Measurements from ENCODE around the gene PNPLA3. TPM values are rescaled to one million over a fixed set of nuclear protein-coding genes. Genes with fewer than 3 reads are reported as not detected.
A peak's percentile ranks its signal among the peaks of the same experiment; 100 is the strongest.

Gene PNPLA3
- total RNA-seq, 1 donor from 2014 or later = 6.9 TPM

DNA sequence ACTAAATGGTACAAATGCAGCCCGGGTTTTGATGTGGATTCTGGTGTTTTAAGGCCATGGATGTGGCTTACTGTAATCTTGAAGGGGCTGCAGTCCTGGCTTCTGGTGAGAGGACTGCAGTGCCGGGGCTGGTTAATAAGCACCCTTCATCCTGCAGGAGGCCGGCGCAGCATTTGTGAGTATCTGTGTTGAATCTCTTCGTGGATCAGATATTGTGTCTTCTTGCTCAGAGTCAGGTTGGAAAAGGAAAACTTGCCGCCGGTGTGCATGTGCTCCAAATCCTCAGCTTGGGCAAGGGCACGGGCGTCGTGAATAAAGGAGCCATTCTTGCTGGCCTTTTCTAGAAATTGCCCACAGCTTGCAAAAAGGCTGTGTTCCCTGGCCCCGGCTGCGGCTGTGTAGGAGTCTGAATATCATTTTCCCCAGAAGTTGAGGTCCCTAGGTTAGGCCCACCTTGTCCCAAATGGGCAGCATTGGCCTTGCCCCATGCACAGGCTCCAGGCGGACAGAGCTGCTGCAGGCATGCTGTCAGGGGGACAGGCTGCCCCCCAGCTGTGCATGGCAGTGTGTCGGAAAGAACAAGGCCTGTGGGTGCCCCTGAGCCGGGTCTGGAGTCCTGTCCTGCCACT is 71.6 kb downstream of the PNPLA3 start:
- DNase-seq = peak; percentile 38
- Histone ChIP-seq H3K9me3 (no peaks in the 10 kb centered on the region), H3K27me3 (ENCODE audit: low read depth) (no peaks in the 10 kb centered on the region), H3K4me3 (peak overlapping the region; percentile 44), H3K27ac (peak overlapping the region; percentile 64), H3K4me1 (peaks cover 19% of the 10 kb centered on the region), H3K36me3 (peaks cover 88% of the 10 kb centered on the region)
- no peak for ATAC-seq
- TF ChIP-seq, protein P1, sequence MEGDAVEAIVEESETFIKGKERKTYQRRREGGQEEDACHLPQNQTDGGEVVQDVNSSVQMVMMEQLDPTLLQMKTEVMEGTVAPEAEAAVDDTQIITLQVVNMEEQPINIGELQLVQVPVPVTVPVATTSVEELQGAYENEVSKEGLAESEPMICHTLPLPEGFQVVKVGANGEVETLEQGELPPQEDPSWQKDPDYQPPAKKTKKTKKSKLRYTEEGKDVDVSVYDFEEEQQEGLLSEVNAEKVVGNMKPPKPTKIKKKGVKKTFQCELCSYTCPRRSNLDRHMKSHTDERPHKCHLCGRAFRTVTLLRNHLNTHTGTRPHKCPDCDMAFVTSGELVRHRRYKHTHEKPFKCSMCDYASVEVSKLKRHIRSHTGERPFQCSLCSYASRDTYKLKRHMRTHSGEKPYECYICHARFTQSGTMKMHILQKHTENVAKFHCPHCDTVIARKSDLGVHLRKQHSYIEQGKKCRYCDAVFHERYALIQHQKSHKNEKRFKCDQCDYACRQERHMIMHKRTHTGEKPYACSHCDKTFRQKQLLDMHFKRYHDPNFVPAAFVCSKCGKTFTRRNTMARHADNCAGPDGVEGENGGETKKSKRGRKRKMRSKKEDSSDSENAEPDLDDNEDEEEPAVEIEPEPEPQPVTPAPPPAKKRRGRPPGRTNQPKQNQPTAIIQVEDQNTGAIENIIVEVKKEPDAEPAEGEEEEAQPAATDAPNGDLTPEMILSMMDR (IDR thresholded peaks at IDR 0.05) = no peak
- intact Hi-C loops (cut with DNase I) = no loop called here

DNA sequence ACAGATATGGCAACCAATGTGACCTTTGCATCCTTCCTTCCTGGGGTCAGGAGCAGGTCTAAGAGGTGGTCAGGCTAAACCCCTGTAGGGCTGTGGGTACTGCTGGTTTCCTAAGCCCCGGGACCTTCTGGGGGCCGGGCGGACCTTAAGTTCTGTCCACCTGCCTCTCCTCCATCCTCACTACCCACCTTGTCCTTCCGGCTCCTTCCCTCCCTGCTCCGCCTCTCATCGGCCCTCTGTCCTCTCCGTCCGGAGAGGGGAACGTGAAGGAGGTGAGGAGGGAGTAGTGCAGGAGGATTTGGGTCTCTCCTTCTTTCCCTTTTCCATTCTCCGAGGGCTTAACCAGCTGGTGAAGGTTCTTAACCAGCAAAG is 72.2 kb downstream of the PNPLA3 start:
- no peaks in the 10 kb centered on the region for H3K27me3 ChIP-seq (ENCODE audit: low read depth)
- ATAC-seq (no peak), DNase-seq (no peak)
- no peaks in the 10 kb centered on the region for H3K9me3 ChIP-seq
- peak overlapping the region; percentile 64 for H3K27ac ChIP-seq
- H3K36me3 ChIP-seq = peaks cover 82% of the 10 kb centered on the region
- peak overlapping the region; percentile 44 for H3K4me3 ChIP-seq
- intact Hi-C loops (cut with DNase I) = no loop called here
- peaks cover 19% of the 10 kb centered on the region for H3K4me1 ChIP-seq
- TF ChIP-seq, protein P1 (IDR thresholded peaks at IDR 0.05) = no peak

DNA sequence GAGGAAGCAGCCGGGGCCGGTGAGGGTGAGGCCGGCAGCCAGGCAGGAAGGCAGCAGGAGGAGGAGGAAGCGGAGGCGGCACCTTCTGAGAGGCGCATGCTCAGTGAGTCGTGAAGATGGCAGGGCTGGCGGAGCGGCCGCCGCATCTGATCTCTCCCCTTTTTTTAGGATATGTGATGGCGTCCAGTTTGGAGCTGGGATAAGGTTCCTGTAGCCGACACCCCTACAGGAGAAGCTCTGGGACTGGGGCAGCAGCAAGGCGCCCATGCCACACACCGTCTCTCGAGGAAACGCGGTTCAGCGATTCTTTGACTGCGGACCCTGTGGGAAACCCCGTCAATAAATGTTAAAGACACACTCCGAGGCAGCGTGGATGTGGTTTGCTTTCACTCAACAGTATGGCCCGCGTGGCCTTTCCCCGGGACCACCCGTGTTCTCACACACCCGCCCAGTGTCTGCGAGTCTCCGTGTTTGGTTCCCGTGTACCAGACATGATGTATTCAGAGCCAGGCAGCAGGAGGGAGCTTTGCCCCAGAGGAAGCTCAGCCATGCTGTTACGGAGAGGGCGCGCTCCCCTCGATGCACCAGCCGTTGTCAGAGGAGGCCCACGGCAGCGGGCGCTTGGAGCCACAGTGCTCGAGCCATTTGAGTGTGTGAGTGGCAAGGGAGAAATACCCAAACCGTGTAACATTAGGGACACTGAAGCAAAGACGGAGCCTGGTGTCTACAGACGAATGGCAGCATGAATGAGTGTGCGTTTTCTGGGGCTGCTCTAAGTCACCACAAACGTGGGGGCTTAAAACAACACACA is 72.8 kb downstream of the PNPLA3 start:
- Histone ChIP-seq H3K4me3 (peak overlapping the region; percentile 44), H3K36me3 (peaks cover 76% of the 10 kb centered on the region), H3K27ac (peak overlapping the region; percentile 64), H3K4me1 (peaks cover 19% of the 10 kb centered on the region), H3K9me3 (no peaks in the 10 kb centered on the region), H3K27me3 (ENCODE audit: low read depth) (no peaks in the 10 kb centered on the region)
- intact Hi-C loops (cut with DNase I) = no loop called here
- peak; percentile 71 to 75 for ATAC-seq
- peak; percentile 83 for DNase-seq
- TF ChIP-seq, protein P1 (IDR thresholded peaks at IDR 0.05) = no peak

DNA sequence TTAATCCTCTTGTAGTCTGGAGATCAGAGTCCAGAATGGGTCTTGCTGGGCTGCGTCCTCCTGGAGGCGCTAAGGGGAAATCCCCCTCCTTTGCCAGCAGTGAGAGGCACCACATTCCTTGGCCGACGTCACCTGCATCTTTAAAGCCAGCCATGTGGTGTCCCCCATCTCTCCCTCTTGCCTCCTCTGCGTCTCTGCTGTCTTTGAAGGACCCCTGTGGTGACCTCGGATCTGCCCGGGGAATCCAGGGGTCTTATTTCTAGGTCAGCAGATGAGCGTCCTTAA is 73.3 kb downstream of the PNPLA3 start:
- H3K27me3 ChIP-seq (ENCODE audit: low read depth) = no peaks in the 10 kb centered on the region
- TF ChIP-seq, protein P1 (IDR thresholded peaks at IDR 0.05) = no peak
- intact Hi-C loops (cut with DNase I) = no loop called here
- peaks cover 70% of the 10 kb centered on the region for H3K36me3 ChIP-seq
- H3K9me3 ChIP-seq = no peaks in the 10 kb centered on the region
- H3K4me1 ChIP-seq = peaks cover 19% of the 10 kb centered on the region
- H3K4me3 ChIP-seq = no peak overlapping the region
- DNase-seq = peak; percentile 24
- H3K27ac ChIP-seq = no peak overlapping the region
- ATAC-seq = no peak

Other genes with a start within 250 kb of the PNPLA3 start
- gene EFCAB6, start 111.5 kb upstream of the PNPLA3 start, total RNA-seq = 5.8 TPM
- gene SULT4A1, start 61.3 kb upstream of the PNPLA3 start, total RNA-seq = not detected
- gene PNPLA5, start 31.8 kb upstream of the PNPLA3 start, total RNA-seq = not detected
- gene SAMM50, start 31.6 kb downstream of the PNPLA3 start, total RNA-seq = 28.5 TPM
- gene PARVB, start 100.5 kb downstream of the PNPLA3 start, total RNA-seq = 44.7 TPM

All from lower lobe of right lung (tissue), 2 donors.